ENCODE results near the gene TWSG1.
"Not testable (repeated sequence)": the region's sequence is repeated elsewhere in the genome, so short reads cannot be mapped to it uniquely, and the experiment has no call there.

Gene TWSG1

DNA sequence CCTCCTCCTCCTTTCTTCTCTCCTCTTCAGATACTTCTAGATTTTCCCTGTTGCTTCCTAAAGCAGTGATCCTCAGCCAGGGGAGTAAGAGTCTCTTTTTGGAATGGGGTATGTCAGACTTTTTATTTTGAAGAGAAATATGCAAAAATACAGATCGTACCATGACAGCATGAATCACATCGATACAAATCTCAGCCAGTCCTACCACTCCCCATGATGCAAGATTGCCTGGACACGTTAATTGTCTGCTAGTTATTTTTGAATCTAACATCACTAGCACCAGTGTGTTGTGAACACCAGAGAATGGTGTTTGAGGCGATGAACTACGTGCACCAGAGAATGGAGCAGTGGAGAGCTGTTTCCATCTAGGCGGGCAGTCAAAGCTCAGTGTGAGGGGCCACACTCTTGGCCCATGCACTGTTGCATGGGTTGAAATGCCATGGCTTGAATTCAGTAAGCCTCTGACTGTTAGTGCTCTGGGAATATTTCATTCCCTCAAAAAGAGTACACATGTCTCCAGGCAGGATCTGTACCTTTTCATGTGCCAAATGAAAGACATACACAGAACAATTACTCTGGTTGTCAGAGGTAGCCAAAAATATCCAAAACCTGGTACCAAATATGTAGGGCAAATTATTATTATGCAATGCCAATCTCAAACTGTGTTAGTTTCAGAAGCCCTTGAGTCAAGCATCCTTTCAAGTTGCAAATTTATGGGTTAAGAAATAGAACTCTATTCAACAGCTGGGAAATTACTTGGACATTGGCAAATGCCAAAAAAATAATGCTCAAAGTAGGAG is 94.5 kb downstream of the TWSG1 start:
- no peak for DNase-seq

DNA sequence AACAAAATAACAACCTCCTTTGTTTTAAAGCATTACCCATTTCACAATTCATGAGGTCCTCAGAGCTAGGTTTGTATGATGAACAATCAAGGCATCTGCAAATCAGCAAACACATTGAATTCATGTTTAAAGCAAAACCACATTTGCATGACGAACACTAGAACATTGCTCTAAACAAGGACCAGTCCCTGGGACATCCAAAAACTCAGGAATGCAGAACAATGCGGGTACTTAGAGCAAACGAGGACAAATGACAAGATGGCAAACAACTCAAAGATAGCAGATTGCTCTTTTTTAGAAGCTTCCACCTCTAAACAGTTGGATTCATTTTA is 95.1 kb downstream of the TWSG1 start:
- no peak for DNase-seq

DNA sequence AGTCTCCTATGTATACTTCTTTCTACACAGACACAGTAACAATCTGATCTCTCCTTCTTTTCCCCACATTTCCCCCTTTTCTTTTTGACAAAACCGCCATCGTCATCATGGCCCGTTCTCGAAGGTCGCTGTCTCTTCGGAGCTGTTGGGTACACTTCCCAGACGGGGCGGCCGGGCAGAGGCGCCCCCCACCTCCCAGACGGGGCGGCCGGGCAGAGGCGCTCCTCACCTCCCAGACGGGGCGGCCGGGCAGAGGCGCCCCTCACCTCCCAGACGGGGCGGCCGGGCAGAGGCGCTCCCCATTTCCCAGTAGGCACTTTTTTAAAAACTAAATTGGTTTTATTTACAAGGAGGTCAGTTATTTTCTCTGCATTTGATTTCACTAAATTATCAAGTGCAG is 95.7 kb downstream of the TWSG1 start:
- not testable (repeated sequence) for DNase-seq

DNA sequence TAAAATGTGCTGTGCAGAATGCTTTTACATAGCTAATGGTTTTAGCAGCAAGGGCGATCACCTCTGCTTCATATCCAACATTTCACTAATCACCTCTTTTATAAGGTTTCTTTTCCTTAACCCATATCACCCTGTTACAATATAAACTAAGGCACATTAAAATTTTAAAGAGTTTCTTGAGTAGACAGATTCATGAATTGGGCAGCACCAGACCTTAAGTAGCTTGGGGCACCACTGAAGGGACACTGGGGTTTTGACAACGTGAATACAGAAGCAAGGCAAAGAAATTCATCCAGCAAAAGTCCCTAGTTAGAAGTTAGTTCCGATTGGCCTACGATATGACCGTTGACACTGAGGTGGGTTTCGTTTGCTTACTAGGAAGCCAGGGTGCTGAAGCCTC is 96.7 kb downstream of the TWSG1 start:
- no peak for DNase-seq

DNA sequence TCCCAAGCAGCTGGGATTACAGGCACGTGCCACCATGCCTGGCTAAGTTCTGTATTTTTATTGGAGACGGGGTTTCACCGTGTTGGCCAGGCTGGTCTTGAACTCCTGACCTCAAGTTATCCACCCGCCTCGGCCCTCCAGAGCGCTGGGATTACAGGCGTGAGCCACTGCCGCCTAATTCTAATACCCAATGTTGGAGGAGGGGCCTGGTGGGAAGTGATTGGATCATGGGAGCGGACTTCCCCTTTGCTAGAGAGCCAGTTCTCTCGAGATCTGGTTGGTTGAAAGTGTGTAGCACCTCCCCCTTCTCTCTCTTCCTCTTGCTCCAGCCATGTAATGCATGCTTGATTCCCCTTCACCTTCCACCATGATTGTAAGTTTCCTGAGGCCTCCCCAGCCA is 98.5 kb downstream of the TWSG1 start:
- not testable (repeated sequence) for DNase-seq

DNA sequence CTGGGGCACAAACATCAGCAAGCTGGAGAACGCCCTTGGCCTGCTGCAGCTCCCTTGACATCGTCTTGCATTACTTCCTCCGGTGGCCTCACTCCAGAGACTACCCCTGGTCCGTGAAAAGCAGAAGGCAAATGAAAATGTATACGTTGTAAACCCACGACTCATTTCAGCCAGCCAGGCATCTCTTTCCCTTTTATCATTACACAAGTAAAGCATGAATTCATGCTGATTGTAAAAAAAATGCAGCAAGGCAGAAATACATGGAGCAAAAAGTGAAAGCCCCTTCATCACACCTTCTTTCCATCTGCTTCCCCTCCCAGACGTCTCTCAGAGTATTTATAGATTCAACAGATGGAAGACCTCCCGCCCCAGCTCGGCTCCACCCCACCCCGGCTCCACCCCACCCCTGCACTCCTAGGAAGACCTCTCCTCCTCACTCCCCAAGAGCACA is 99.1 kb downstream of the TWSG1 start:
- no peak for DNase-seq

DNA sequence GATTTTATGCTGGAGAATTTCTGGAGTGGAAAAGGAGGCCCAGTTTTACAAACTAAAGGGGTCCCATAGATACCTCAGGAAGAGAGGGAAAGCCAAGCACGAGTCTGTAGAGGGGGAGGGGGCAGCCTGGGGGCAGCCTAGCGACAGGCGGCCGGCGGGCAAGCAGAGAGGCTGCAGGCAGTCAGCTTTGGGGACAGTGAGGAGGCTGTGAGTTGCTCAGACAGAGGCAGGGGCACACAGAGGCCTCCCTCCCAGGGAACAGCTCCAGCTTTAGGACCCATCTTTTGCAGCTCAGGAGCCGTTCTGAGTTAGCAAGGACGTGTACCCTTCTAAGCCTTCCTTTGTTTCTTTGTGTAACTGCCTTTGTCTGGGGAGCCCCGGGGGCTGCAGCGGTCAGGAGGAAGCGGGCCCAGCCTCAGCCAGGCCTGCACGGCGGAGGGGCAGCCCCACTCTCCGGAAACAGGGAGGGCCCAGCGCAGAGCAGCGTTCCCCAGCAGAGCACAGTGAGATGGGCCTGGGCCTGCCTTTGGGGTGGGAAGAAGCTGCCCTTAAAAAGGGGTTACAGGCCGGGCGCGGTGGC is 99.6 kb downstream of the TWSG1 start:
- no peak for DNase-seq

DNA sequence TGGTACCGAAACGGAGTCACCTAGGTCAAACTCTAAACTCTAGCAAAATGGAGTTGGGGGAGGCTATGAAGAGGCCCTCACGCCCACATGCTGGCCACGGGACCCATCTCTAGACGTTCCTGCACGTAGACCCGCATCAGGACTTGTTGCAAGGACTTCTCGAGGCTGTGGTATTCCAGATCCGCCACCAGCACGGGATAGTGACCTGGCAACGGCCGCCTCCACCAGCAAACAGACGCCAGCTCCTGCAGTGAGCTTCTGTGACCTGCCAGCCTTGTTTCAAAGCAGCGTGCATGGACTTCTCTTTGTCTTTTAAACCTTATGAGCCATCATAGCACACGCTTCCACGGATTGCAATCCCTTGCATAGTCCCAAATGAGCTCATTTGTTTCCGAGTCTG is 100.5 kb downstream of the TWSG1 start:
- no peak for DNase-seq

DNA sequence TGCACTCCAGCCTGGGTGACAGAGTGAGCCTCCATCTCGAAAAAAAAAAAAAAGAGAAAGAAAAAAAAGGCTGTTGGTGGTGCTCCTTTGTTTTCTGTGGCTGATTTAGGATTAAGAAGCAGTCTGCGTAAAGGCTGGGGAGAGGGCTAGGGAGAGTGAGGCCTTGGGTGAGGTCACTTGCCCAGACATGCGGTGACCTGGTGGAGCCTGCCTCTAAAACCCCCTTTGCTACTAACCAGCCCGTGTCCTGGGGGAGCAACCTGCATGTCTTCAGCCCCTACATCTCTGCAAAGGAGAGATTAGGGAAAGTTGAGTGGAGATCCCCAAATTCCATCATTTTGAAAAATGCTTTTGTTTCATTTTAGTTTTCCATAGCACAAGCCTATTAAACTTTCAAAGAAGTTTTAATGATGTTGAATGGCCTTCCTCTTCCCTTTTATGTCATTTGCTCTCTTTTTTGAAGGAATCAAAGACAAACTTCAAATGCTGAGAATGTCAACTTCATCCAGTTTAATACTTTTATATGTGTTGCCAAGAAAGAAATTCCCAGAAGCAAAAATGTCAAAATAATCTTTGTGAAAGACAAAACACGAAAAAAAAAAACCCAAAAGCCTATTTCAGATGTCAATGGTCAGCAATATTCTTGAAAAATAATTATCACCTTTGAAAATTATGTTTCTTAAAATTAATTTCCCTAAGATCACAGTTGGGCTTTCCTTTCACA is 101.8 kb downstream of the TWSG1 start:
- no peak for DNase-seq

DNA sequence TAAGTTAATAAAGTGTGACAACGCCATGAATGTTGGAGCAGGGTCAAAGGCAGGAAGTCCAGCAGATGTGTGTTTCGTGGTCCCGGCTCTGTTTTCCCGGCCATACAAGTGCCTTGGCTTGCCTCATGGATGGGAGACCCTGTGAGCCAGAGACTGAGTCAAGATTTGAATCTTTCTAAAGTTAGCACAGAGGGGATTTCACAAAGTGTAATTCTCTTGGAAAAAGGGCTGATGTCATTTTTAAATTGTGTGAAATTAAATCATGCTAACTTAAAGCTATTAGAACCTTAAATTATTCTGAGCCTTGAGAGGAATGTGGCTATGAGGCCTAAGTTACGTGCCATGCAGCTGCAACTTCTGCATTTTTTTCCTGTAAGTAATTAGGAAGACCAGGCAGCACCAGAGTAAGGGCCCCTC is 102.5 kb downstream of the TWSG1 start:
- DNase-seq: no peak

DNA sequence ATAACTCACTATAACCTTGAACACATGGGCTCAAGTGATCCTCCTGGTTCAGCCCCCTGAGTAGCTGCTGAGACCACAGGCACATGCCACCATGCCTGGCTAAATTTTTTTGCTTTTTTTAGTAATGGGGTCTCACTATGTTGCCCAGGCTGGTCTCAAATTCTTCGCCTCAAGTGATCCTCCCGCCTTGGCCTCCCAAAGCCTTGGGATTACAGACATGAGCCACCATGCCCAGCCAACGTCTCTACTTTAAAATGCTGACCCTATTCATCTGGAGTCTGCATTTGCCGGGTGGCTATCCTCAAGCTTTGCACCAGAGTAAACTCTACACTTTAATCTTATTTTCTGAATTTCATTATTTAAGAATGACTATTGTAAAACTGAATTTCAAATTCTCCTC is 103.1 kb downstream of the TWSG1 start:
- DNase-seq: no peak

DNA sequence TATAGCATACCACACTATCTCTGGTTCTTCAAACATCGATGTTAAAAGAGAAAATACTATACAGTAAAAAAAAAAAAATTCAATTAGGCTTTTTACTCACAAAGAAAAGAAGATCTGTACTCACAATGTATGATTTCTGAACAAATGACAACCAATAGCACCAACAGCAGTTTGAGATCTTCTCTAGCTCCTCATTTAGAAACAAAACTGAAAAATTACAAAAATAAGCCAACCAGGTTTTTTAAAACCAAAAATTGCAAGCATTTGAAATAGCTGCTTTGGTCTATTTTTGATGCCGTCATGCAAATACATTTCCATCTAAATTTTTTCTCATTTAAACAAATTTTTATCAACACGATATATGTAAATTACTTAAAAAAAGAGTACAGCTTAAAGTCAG is 106.5 kb downstream of the TWSG1 start:
- no peak for DNase-seq

DNA sequence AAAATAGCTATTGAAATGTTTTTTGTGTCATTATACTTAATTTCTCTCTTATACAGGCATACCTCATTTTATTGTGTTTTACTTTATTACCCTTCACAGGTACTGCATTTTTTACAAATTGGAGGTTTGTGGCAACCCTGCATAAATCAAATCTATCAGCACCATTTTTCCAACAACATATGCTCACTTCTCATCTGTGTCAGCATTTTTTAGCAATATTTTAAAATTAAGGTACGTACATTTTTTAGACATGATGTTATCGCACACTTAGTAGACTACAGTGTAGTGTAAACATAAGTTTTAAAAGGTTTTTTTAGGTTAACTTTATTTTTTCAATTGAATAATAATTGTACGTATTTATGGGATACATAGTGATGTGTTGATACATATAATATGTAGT is 110.0 kb downstream of the TWSG1 start:
- DNase-seq: no peak

DNA sequence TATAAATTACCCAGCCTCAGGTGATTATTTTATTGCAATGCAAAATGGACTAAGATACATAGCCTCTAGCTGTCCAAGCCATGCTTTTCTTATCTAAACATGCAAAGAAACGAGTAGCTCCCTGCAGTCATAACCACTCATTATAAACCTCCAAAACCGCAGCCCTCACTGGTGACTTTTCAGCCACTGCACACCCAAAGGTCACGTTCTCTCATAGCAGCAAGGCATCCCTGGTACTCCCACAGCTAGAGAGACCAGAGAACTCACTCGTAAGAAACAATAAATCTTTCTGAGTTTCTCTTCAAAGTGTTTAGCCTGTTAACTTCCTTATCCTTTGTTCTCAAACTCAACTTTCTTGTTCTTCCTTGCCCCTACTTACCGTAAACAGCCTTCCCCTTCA is 112.3 kb downstream of the TWSG1 start:
- DNase-seq: no peak

DNA sequence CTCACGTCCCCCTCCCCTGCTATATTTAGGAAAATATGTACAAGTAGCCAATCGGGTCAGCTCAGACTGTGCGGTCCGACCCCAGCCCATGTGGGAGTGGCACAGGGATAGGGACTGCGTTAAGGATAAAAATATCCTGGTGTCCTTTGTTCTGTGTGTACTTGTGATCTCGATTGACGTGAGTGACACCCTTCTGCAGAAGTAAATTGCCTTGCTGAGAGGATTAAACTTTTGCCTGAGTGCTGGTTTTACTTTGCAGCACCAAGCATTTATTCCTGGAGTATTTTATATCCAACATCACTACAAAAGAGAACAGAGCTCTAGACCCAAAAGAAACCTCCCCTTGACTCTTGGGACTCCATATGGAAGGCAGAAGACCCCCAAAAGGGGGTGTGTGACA is 112.8 kb downstream of the TWSG1 start:
- DNase-seq: no peak

DNA sequence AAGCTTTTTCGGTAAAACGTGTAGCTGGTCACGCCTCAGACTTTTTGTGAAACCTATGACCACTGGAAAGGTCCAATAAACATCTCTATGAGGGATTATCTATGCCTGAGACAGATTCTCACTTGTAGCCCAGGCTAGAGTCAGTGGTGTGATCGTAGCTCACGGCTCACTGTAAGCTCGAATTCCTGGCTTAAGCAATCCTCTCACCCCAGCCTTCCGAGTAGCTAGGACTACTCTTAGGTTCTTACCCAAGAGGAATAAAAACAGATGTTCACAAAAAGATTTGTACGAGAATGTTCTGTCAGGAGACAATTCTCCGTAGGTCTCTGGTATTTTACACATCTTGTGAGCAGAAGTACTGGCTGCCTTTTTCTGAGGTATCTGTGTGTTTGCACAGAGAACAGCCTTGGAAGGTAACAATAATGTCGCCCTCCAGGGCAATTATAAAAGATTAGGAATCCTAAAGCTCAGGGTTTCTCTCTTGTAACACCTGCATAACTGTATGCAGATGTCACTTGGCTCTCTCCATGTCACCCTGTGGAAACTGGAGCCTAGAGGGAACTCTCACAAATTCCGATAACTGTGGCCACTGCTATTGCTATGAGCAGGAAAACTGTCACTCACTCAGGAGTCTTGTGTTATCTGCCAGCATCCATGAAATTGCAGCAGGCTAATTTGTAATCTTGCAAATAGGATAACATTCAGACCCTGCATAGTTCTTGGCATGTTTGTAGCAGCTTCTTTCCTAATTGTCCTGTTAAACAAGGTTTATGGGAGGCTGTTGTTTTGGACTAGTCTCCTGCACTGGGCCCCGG is 115.2 kb downstream of the TWSG1 start:
- no peak for DNase-seq

DNA sequence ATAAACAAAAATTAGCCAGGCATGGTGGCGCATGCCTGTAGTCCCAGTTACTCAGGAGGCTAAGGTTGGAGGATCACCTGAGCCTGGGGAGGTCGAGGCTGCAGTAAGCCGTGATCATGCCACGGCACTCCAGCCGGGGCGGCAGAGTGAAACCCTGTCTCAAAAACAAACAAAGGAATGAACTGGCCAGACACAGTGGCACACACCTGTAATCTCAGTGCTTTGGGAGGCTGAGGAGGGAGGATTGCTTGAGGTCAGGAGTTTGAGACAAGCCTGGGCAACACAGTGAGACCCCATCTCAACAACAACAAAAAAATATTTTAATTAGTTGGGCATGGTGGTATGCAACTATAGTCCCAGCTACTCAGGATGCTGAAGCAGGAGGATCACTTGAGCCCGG is 116.3 kb downstream of the TWSG1 start:
- not testable (repeated sequence) for DNase-seq
